OCI-LY3 (cell line): ENCODE results near the gene PTPRD.

ENCODE experiments used
- H2AFZ ChIP-seq: fragments of 200-600, 300-600 bp; shearing (Covaris generic); 2 replicates; pipeline ENCODE4 v1.6.0; 2014; ENCODE audit warnings: antibody characterized with exemption, low read depth, low read length
- H3K27ac ChIP-seq: fragments of 200-600, 300-600 bp; sonication (generic); 2 replicates; pipeline ENCODE4 v1.5.1; 2014; ENCODE audit warnings: mild to moderate bottlenecking, low read length, moderate library complexity, mixed read lengths
- H3K27me3 ChIP-seq: fragments of 200-600, 300-600 bp; sonication (generic); 2 replicates; pipeline ENCODE4 v1.6.1; 2014; ENCODE audit warnings: low read depth, low read length, mixed read lengths
- H3K36me3 ChIP-seq: fragments of 200-600, 300-600 bp; sonication (generic); replicated peaks from 2 replicates; pipeline ENCODE3; 2014; ENCODE audit warnings: low read depth, low read length, mixed read lengths
- H3K4me1 ChIP-seq: fragments of 300-600, 200-600 bp; sonication (generic); 2 replicates; pipeline ENCODE4 v1.6.1; 2014; ENCODE audit warnings: low read length, mixed read lengths
- H3K4me2 ChIP-seq: fragments of 200-600, 300-600 bp; sonication (generic); 2 replicates; pipeline ENCODE4 v1.6.1; 2014; ENCODE audit warnings: low read length, mixed read lengths
- H3K4me3 ChIP-seq: fragments of 300-600, 200-600 bp; sonication (generic); 2 replicates; pipeline ENCODE4 v1.5.1; 2014; ENCODE audit warnings: antibody characterized with exemption, mild to moderate bottlenecking, low read length, moderate library complexity
- H3K79me2 ChIP-seq: fragments of 300-600, 200-600 bp; shearing (Covaris generic); 2 replicates; pipeline ENCODE4 v1.6.1; 2014; ENCODE audit warnings: mild to moderate bottlenecking, low read length, mixed read lengths
- H3K9ac ChIP-seq: fragments of 300-600, 200-600 bp; shearing (Covaris generic); 2 replicates; pipeline ENCODE4 v1.6.0; 2014; ENCODE audit warnings: mild to moderate bottlenecking, low read length, moderate library complexity
- H3K9me3 ChIP-seq: fragments of 200-600, 300-600 bp; shearing (Covaris generic); 2 replicates; pipeline ENCODE4 v1.6.1; 2014; ENCODE audit warnings: low read length, mixed read lengths; ENCODE audit not compliant: insufficient read depth
- H4K20me1 ChIP-seq: fragments of 200-600, 300-600 bp; sonication (generic); 2 replicates; pipeline ENCODE4 v1.6.1; 2016; ENCODE audit warnings: low read length, mixed read lengths; ENCODE audit not compliant: insufficient read depth
- EZH2phosphoT487 ChIP-seq: fragments of 200-600 bp; shearing (Covaris generic); IDR thresholded peaks from 2 replicates; pipeline ENCODE4 v1.6.1; 2018; ENCODE audit warnings: antibody characterized with exemption, mixed run types, low read depth
- TF ChIP-seq, protein P1 (sequence below): fragments of 200-600, 300-600 bp; sonication (generic); IDR thresholded peaks from 2 replicates; pipeline ENCODE4 v1.5.1; 2014; ENCODE audit warnings: antibody characterized with exemption, low read length, low read depth

PTPRD gene

DNA sequence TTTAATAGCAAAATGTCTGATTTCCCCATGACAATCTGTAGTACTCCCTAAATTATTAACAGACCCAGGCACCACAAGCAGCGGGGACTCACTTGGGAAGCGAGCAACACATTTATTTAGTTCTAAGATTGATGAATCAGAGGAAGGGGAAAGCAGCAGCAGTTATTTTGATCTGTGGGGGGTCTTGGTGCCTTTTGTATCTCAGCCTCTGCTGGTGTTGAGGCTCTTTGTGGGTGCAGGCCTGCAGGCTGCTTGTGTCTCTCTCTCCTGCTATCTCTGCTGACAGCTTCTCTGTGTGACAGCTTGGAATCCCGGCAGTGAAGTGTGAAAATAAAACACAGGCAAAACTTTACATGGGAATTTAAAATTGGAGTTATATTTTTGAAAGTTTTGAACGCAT is 1935.1 kb downstream of the PTPRD start:
- no peaks in the 10 kb centered on the region for H3K9me3 ChIP-seq
- no peaks in the 10 kb centered on the region for H3K4me1 ChIP-seq
- H3K9ac ChIP-seq: no peak overlapping the region
- H3K4me3 ChIP-seq: no peak overlapping the region
- TF ChIP-seq EZH2phosphoT487: no peak
- TF ChIP-seq, protein P1, sequence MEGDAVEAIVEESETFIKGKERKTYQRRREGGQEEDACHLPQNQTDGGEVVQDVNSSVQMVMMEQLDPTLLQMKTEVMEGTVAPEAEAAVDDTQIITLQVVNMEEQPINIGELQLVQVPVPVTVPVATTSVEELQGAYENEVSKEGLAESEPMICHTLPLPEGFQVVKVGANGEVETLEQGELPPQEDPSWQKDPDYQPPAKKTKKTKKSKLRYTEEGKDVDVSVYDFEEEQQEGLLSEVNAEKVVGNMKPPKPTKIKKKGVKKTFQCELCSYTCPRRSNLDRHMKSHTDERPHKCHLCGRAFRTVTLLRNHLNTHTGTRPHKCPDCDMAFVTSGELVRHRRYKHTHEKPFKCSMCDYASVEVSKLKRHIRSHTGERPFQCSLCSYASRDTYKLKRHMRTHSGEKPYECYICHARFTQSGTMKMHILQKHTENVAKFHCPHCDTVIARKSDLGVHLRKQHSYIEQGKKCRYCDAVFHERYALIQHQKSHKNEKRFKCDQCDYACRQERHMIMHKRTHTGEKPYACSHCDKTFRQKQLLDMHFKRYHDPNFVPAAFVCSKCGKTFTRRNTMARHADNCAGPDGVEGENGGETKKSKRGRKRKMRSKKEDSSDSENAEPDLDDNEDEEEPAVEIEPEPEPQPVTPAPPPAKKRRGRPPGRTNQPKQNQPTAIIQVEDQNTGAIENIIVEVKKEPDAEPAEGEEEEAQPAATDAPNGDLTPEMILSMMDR: no peak
- H3K36me3 ChIP-seq: no peaks in the 10 kb centered on the region
- no peak overlapping the region for H3K27ac ChIP-seq
- H2AFZ ChIP-seq: no peak overlapping the region
- no peak overlapping the region for H3K4me2 ChIP-seq
- H3K27me3 ChIP-seq: no peaks in the 10 kb centered on the region
- H4K20me1 ChIP-seq: no peaks in the 10 kb centered on the region
- no peaks in the 10 kb centered on the region for H3K79me2 ChIP-seq

DNA sequence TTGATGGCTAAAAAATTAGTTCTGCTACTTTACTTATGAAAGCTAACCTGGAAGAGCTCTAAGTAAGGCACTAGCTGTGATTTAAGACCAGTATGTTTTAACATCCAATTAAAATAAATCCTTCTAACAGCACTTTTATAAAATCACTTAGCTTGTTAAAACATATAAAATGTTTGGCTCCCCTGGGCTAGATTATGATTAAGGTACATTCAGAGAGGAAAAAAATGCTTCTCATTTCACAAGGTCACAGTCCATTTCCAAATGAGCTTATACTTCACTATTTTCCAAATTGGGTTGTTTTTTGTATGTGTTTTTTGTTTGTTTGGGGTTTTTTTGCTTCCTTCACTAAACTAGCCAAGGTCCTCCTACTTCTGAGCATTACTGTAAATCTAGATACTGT is 1938.3 kb downstream of the PTPRD start:
- H3K9ac ChIP-seq: no peak overlapping the region
- H3K27me3 ChIP-seq: no peaks in the 10 kb centered on the region
- no peaks in the 10 kb centered on the region for H3K4me1 ChIP-seq
- H3K27ac ChIP-seq: no peak overlapping the region
- TF ChIP-seq EZH2phosphoT487: no peak
- TF ChIP-seq, protein P1: no peak
- H3K4me2 ChIP-seq: no peak overlapping the region
- H3K36me3 ChIP-seq: no peaks in the 10 kb centered on the region
- no peak overlapping the region for H3K4me3 ChIP-seq
- H4K20me1 ChIP-seq: no peaks in the 10 kb centered on the region
- no peaks in the 10 kb centered on the region for H3K9me3 ChIP-seq
- H3K79me2 ChIP-seq: no peaks in the 10 kb centered on the region
- H2AFZ ChIP-seq: no peak overlapping the region

DNA sequence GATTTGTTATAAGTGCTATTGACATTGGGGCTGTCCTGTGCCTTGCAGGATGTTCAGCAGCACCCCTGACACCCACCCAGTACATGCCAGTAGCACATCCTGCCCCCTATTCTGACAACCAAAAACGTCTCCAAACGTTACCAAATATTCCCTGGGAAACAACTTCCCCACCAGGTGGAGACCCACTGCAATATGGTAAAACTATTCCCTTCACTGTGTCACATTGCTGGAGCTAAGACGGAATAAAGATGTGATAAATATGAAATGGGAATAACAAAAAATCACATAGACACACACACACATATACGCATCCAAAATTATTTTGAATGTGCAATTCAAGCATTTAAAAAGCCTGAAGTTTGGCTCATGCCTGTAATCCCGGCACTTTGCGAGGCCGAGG is 1939.0 kb downstream of the PTPRD start:
- H3K27ac ChIP-seq: no peak overlapping the region
- no peaks in the 10 kb centered on the region for H3K79me2 ChIP-seq
- no peak overlapping the region for H2AFZ ChIP-seq
- no peak overlapping the region for H3K9ac ChIP-seq
- no peak overlapping the region for H3K4me3 ChIP-seq
- no peak overlapping the region for H3K4me2 ChIP-seq
- TF ChIP-seq, protein P1: no peak
- no peak for TF ChIP-seq EZH2phosphoT487
- no peaks in the 10 kb centered on the region for H3K4me1 ChIP-seq
- H3K36me3 ChIP-seq: no peaks in the 10 kb centered on the region
- no peaks in the 10 kb centered on the region for H3K9me3 ChIP-seq
- H3K27me3 ChIP-seq: no peaks in the 10 kb centered on the region
- no peaks in the 10 kb centered on the region for H4K20me1 ChIP-seq

DNA sequence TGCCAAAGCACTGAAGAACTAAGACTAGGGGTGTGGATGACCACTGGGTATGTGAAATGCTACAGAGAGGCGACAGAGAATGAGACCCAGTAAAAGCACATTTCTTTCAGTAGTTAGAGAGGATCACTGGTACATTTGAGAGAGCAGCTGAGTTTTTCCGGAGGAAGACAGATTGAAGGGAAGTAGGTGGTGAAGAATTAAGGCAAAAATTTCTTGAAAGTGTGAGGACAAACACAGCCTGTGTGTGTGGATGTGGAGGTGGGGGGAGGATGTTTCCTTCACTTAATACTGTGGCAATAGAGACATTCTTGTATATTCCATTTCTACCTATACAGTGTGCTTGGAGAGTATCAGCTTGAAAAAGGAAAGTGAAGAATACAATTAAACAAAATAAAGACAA is 1942.1 kb downstream of the PTPRD start:
- Histone ChIP-seq H2AFZ (no peak overlapping the region), H3K4me1 (no peaks in the 10 kb centered on the region), H3K27ac (no peak overlapping the region), H3K36me3 (no peaks in the 10 kb centered on the region), H3K4me3 (no peak overlapping the region), H3K9ac (no peak overlapping the region), H3K79me2 (no peaks in the 10 kb centered on the region), H4K20me1 (no peaks in the 10 kb centered on the region), H3K9me3 (no peaks in the 10 kb centered on the region), H3K4me2 (no peak overlapping the region), H3K27me3 (no peaks in the 10 kb centered on the region)
- TF ChIP-seq EZH2phosphoT487: no peak
- TF ChIP-seq, protein P1: no peak
